Keratinocyte (primary cell): ENCODE data around the gene KSR1. TPM values are rescaled to one million over a fixed set of nuclear protein-coding genes. Genes with fewer than 3 reads are reported as not detected.

Experiments
- DNase-seq: peaks from one replicate; pipeline ENCODE4 v3.0.0-alpha.2; 2011; ENCODE audit warnings: low read depth, missing footprints, low spot score
- FAIRE-seq: peaks from 2 replicates; lab custom pipeline; 2011; peaks lifted over from hg19 to GRCh38; lab: Jason Lieb, UNC
- H2AFZ ChIP-seq: 2 replicates; pipeline ENCODE4 v1.6.0; 2012; ENCODE audit warnings: low read length, control low read depth, inconsistent platforms; ENCODE audit not compliant: control insufficient read depth
- H3K27ac ChIP-seq: 2 replicates; pipeline ENCODE4 v1.5.1; 2011; ENCODE audit warnings: low read length; ENCODE audit not compliant: control insufficient read depth, insufficient read depth
- H3K27me3 ChIP-seq: 3 replicates; pipeline ENCODE4 v1.6.0; 2011; ENCODE audit warnings: low read length; ENCODE audit not compliant: control insufficient read depth, insufficient read depth; ENCODE audit errors: extremely low read depth
- H3K36me3 ChIP-seq, 2 experiments: 2 replicates in 1 of 2; 3 replicates in 1 of 2; pipeline ENCODE4 v1.5.1; 2011; ENCODE audit warnings: low read length in 2 of 2, mild to moderate bottlenecking in 1 of 2; ENCODE audit not compliant: control insufficient read depth in 2 of 2, insufficient read depth in 2 of 2; ENCODE audit errors: extremely low read depth in 1 of 2
- H3K4me1 ChIP-seq: 3 replicates; pipeline ENCODE4 v1.5.1; 2011; ENCODE audit warnings: low read length; ENCODE audit not compliant: control insufficient read depth, insufficient read depth; ENCODE audit errors: extremely low read depth
- H3K4me2 ChIP-seq: 3 replicates; pipeline ENCODE4 v1.6.0; 2011; ENCODE audit warnings: low read depth, low read length; ENCODE audit not compliant: control insufficient read depth, insufficient read depth; ENCODE audit errors: extremely low read depth
- H3K4me3 ChIP-seq, 3 experiments: fragments of 200-600 bp in 1 of 3; sonication (generic) in 1 of 3; 2 replicates in 2 of 3; 3 replicates in 1 of 3; pipeline ENCODE4 v1.5.1; 2011 to 2016; ENCODE audit warnings: low read length in 3 of 3, mild to moderate bottlenecking in 3 of 3, control low read depth in 2 of 3, inconsistent platforms in 1 of 3, low read depth in 1 of 3, mixed read lengths in 1 of 3, mixed run types in 1 of 3, moderate library complexity in 1 of 3; ENCODE audit not compliant: control insufficient read depth in 2 of 3, insufficient read depth in 2 of 3; ENCODE audit errors: extremely low read depth in 1 of 3
- H3K79me2 ChIP-seq: 2 replicates; pipeline ENCODE4 v1.6.0; 2012; ENCODE audit warnings: low read length; ENCODE audit not compliant: control insufficient read depth, insufficient read depth
- H3K9ac ChIP-seq: 3 replicates; pipeline ENCODE4 v1.6.0; 2011; ENCODE audit warnings: low read length; ENCODE audit not compliant: control insufficient read depth, insufficient read depth; ENCODE audit errors: extremely low read depth
- H3K9me1 ChIP-seq: 3 replicates; pipeline ENCODE4 v1.6.0; 2011; ENCODE audit warnings: low read length; ENCODE audit not compliant: control insufficient read depth, insufficient read depth; ENCODE audit errors: extremely low read depth
- H3K9me3 ChIP-seq: 2 replicates; pipeline ENCODE4 v1.5.1; 2012; ENCODE audit warnings: low read depth, low read length; ENCODE audit not compliant: control insufficient read depth
- H4K20me1 ChIP-seq: 3 replicates; pipeline ENCODE4 v1.6.0; 2011; ENCODE audit warnings: low read length; ENCODE audit not compliant: control insufficient read depth, insufficient read depth; ENCODE audit errors: extremely low read depth
- EZH2 ChIP-seq: IDR thresholded peaks from one replicate; pipeline ENCODE4 v1.6.1; 2012; ENCODE audit warnings: inconsistent platforms, mild to moderate bottlenecking, low read length, moderate library complexity
- dilution Hi-C: fragments of 300-500 bp; cut with MboI; formaldehyde crosslinking; loops from one replicate; pipeline ENCODE4 v1.7.0; 2020; ENCODE audit warnings: low sequenced_read_pairs; ENCODE audit not compliant: extremely low pct_ligation_motif_present
- polyA plus RNA-seq, 5 experiments: library from polyadenylated mRNA; depleted of rRNA in 3 of 5; stranded (reverse) in 3 of 5; stranded (forward) in 1 of 5; unstranded in 1 of 5; fragments of >200 nt; gene quantifications; 1 replicate in 1 of 5; 2 replicates in 3 of 5; 3 replicates in 1 of 5; pipeline versions ENCODE4 v1.2.1 to v1.2.3, GENCODE V29; 2011 to 2012; ENCODE audit warnings: missing spikeins in 2 of 5, low read depth in 1 of 5, low replicate concordance in 1 of 5
- TF ChIP-seq, protein P1 (sequence below), 3 experiments: IDR thresholded peaks in 1 of 3; conservative IDR thresholded peaks in 1 of 3; optimal IDR thresholded peaks in 1 of 3; 2 replicates in 2 of 3; 3 replicates in 1 of 3; pipeline versions ENCODE3 to v1.5.1; 2011; ENCODE audit warnings: low read length in 3 of 3, mild to moderate bottlenecking in 3 of 3, moderate library complexity in 2 of 3, control low read depth in 1 of 3, inconsistent platforms in 1 of 3; ENCODE audit not compliant: insufficient read depth in 2 of 3; ENCODE audit errors: extremely low read depth in 1 of 3

Gene KSR1
- polyA plus RNA-seq, 1 donor (not counting 4 experiments of a cell fraction or from before 2014, with no cell fraction given): 1.3 TPM

GRCh38 chr17:27496437-27496943 lies 40.2 kb downstream of the KSR1 start:
- Histone ChIP-seq H3K9me1 (peaks cover 4% of the 10 kb centered on the region), H2AFZ (no peak overlapping the region), H3K4me3 (no peak overlapping the region), H3K9me3 (peaks cover 4% of the 10 kb centered on the region), H3K36me3 (no peaks in the 10 kb centered on the region), H3K27me3 (no peaks in the 10 kb centered on the region), H3K9ac (no peak overlapping the region), H3K27ac (no peak overlapping the region), H3K4me2 (no peak overlapping the region), H3K4me1 (peaks cover 25% of the 10 kb centered on the region), H3K79me2 (no peaks in the 10 kb centered on the region), H4K20me1 (no peaks in the 10 kb centered on the region)
- no peak for DNase-seq
- dilution Hi-C loops: no loop called here
- no peak for FAIRE-seq
- TF ChIP-seq, protein P1, sequence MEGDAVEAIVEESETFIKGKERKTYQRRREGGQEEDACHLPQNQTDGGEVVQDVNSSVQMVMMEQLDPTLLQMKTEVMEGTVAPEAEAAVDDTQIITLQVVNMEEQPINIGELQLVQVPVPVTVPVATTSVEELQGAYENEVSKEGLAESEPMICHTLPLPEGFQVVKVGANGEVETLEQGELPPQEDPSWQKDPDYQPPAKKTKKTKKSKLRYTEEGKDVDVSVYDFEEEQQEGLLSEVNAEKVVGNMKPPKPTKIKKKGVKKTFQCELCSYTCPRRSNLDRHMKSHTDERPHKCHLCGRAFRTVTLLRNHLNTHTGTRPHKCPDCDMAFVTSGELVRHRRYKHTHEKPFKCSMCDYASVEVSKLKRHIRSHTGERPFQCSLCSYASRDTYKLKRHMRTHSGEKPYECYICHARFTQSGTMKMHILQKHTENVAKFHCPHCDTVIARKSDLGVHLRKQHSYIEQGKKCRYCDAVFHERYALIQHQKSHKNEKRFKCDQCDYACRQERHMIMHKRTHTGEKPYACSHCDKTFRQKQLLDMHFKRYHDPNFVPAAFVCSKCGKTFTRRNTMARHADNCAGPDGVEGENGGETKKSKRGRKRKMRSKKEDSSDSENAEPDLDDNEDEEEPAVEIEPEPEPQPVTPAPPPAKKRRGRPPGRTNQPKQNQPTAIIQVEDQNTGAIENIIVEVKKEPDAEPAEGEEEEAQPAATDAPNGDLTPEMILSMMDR (optimal IDR thresholded peaks at IDR 0.05 in 1 of 3, IDR thresholded peaks at IDR 0.05 in 1 of 3, conservative IDR thresholded peaks at IDR 0.05 in 1 of 3; ENCODE audit: extremely low read depth in 1 of 3, insufficient read depth in 2 of 3, low read length in 3 of 3): no peak
- TF ChIP-seq EZH2: no peak

GRCh38 chr17:27496971-27497370 lies 40.7 kb downstream of the KSR1 start:
- peaks cover 25% of the 10 kb centered on the region for H3K4me1 ChIP-seq
- peaks cover 4% of the 10 kb centered on the region for H3K9me1 ChIP-seq
- no peaks in the 10 kb centered on the region for H3K27me3 ChIP-seq
- DNase-seq (no peak), FAIRE-seq (no peak)
- no peaks in the 10 kb centered on the region for H3K36me3 ChIP-seq
- H4K20me1 ChIP-seq: no peaks in the 10 kb centered on the region
- H3K9ac ChIP-seq: peak overlapping the region; percentile 14
- TF ChIP-seq EZH2: no peak
- TF ChIP-seq, protein P1 (optimal IDR thresholded peaks at IDR 0.05 in 1 of 3, IDR thresholded peaks at IDR 0.05 in 1 of 3, conservative IDR thresholded peaks at IDR 0.05 in 1 of 3; ENCODE audit: extremely low read depth in 1 of 3, insufficient read depth in 2 of 3, low read length in 3 of 3): no peak
- peaks cover 8% of the 10 kb centered on the region for H3K9me3 ChIP-seq
- no peak overlapping the region for H3K4me2 ChIP-seq
- no peak overlapping the region for H3K4me3 ChIP-seq
- no peaks in the 10 kb centered on the region for H3K79me2 ChIP-seq
- H2AFZ ChIP-seq: no peak overlapping the region
- H3K27ac ChIP-seq: no peak overlapping the region
- dilution Hi-C loops: no loop called here
